Right ventricle myocardium superior (tissue), 1 donor: ENCODE measurements around the gene SLC30A2. TPM values are rescaled to one million over a fixed set of nuclear protein-coding genes. Genes with fewer than 3 reads are reported as not detected.

ENCODE experiments used
- ATAC-seq: fragments of 200-7000 bp; cut with Tn5 transposase; one replicate; pipeline ENCODE4 v1.9.1; 2020; ENCODE audit warnings: mild to moderate bottlenecking; ENCODE audit not compliant: poor library complexity
- DNase-seq: peaks from one replicate; pipeline ENCODE4 v3.0.0-alpha.2; 2020
- intact Hi-C: fragments of 100-400 bp; cut with DNase I; formaldehyde crosslinking; loops from one replicate; pipeline ENCODE4 v1.11.2; 2022
- total RNA-seq: library from RNA; stranded (reverse); fragmentation: NEBNext Ultra II Directional; extraction: Animal tissue kit (Norgen Biotek cat#: 25700); gene quantifications from one replicate; pipeline ENCODE4 v1.2.1, GENCODE V29; 2021
- donor health status: DM: no; HTN: yes; CAD: no; lungs with severe emphysema.

The SLC30A2 gene
- total RNA-seq, 1 donor from 2014 or later = 3.0 TPM

GRCh38 chr1:26072305-26072704, 26.4 kb upstream of the SLC30A2 start:
- ATAC-seq (peak; percentile 71), DNase-seq (peak; percentile 78)
- intact Hi-C loops = no loop called here

GRCh38 chr1:26070963-26071342, 25.0 kb upstream of the SLC30A2 start:
- no peak for DNase-seq
- intact Hi-C loops = no loop called here
- no peak for ATAC-seq

- DNase-seq = no peak
- ATAC-seq = no peak
- intact Hi-C loops = no loop called here
Measured at GRCh38 chr1:26070296-26070962, 24.5 kb upstream of the SLC30A2 start.

GRCh38 chr1:26069941-26070295, 24.0 kb upstream of the SLC30A2 start:
- DNase-seq = no peak
- intact Hi-C loops = no loop called here
- ATAC-seq = no peak

GRCh38 chr1:26067432-26067911, 21.6 kb upstream of the SLC30A2 start, which contains the start of gene TRIM63:
Gene TRIM63, minus strand, starts transcription at chr1:26067630. Its CDS starts 136 bp downstream, at chr1:26067494.
- ATAC-seq (peak; percentile 71), DNase-seq (peak; percentile 67)
- intact Hi-C loops = no loop called here

GRCh38 chr1:26066857-26067256, 20.9 kb upstream of the SLC30A2 start:
- ATAC-seq (peak; percentile 78), DNase-seq (peak; percentile 84)
- intact Hi-C loops = no loop called here

GRCh38 chr1:26066160-26066559, 20.2 kb upstream of the SLC30A2 start:
- intact Hi-C loops = no loop called here
- no peak for DNase-seq
- peak; percentile 2 for ATAC-seq

GRCh38 chr1:26064553-26064952, 18.6 kb upstream of the SLC30A2 start:
- intact Hi-C loops = loop anchor here (2.0 kb wide), 1 partner anchor 28 kb away; no protein-coding TSS in a partner anchor
- ATAC-seq = no peak
- no peak for DNase-seq

GRCh38 chr1:26060832-26061574, 15.1 kb upstream of the SLC30A2 start:
- intact Hi-C loops = no loop called here
- ATAC-seq = peak; percentile 32
- DNase-seq = no peak

GRCh38 chr1:26059906-26060305, 14.0 kb upstream of the SLC30A2 start:
- ATAC-seq = no peak
- DNase-seq = no peak
- intact Hi-C loops = no loop called here

GRCh38 chr1:26058052-26058595, 12.2 kb upstream of the SLC30A2 start:
- DNase-seq = no peak

GRCh38 chr1:26057189-26057588, 11.3 kb upstream of the SLC30A2 start:
- DNase-seq (no peak), ATAC-seq (no peak)
- intact Hi-C loops = no loop called here

More at GRCh38 chr1:26058052-26058595, 12.2 kb upstream of the SLC30A2 start:
- no peak for ATAC-seq
- intact Hi-C loops = no loop called here

- DNase-seq (no peak), ATAC-seq (no peak)
- intact Hi-C loops = no loop called here
Measured at GRCh38 chr1:26055041-26055440, 9.1 kb upstream of the SLC30A2 start.

GRCh38 chr1:26053718-26054560, 8.0 kb upstream of the SLC30A2 start:
- ATAC-seq = no peak
- DNase-seq = no peak
- intact Hi-C loops = no loop called here

GRCh38 chr1:26050248-26050640, 4.3 kb upstream of the SLC30A2 start:
- ATAC-seq = no peak
- DNase-seq = no peak
- intact Hi-C loops = no loop called here

GRCh38 chr1:26049531-26050247, 3.8 kb upstream of the SLC30A2 start:
- peak; percentile 57 for ATAC-seq

GRCh38 chr1:26047278-26047874, 1.5 kb upstream of the SLC30A2 start:
- intact Hi-C loops = no loop called here
- DNase-seq = no peak
- ATAC-seq = no peak

More at GRCh38 chr1:26049531-26050247, 3.8 kb upstream of the SLC30A2 start:
- intact Hi-C loops = no loop called here
- DNase-seq = no peak
